Prostate gland (tissue), 2 donors: ENCODE data around the gene FOXP1.

ENCODE experiments used
- CTCF ChIP-seq, 4 experiments: fragments of 200-600 bp in 2 of 4; fragments of 450-650 bp in 2 of 4; sonication (generic) in 2 of 4; IDR thresholded peaks; 1 replicate in 3 of 4; 2 replicates in 1 of 4; pipeline ENCODE4 v1.5.1; 2016 to 2019; ENCODE audit warnings: antibody characterized with exemption in 4 of 4, mild to moderate bottlenecking in 2 of 4, moderate library complexity in 2 of 4
- POLR2A ChIP-seq: fragments of 450-650 bp; IDR thresholded peaks from one replicate; pipeline ENCODE4 v1.6.1; 2016; ENCODE audit warnings: antibody characterized with exemption, mild to moderate bottlenecking
- POLR2AphosphoS5 ChIP-seq: sonication (generic); formaldehyde crosslinking; IDR thresholded peaks from one replicate; pipeline ENCODE4 v1.6.1; 2017; ENCODE audit warnings: antibody characterized with exemption

GRCh38 chr3:71148455-71149060 is 435.0 kb downstream of the FOXP1 start:
- TF ChIP-seq CTCF (IDR thresholded peaks at IDR 0.05) = no peak
- TF ChIP-seq POLR2AphosphoS5 = no peak
- no peak for TF ChIP-seq POLR2A
